ENCODE data around the gene TUBA4B.

Gene TUBA4B

GRCh38 chr2:219252900-219253752, at the start of gene TUBA4B:
TSS of gene TUBA4B (plus strand) at chr2:219253243. CDS start at chr2:219253408, 165 bp downstream.
- Histone ChIP-seq H3K9me3 (ENCODE audit: control insufficient read depth, insufficient read depth, low read length) (no peaks in the 10 kb centered on the region), H3K27me3 (ENCODE audit: control insufficient read depth, insufficient read depth, low read length) (peaks cover 54% of the 10 kb centered on the region), H3K4me1 (ENCODE audit: control insufficient read depth, insufficient read depth, low read length) (peaks cover 11% of the 10 kb centered on the region), H3K36me3 (ENCODE audit: control insufficient read depth, insufficient read depth, low read length) (peaks cover 5% of the 10 kb centered on the region), H3K9ac (ENCODE audit: low read depth, low read length) (no peak within 1 kb of the TSS), H3K4me3 (ENCODE audit: low read depth, low read length) (peak within 1 kb of the TSS; percentile 62)

DNA sequence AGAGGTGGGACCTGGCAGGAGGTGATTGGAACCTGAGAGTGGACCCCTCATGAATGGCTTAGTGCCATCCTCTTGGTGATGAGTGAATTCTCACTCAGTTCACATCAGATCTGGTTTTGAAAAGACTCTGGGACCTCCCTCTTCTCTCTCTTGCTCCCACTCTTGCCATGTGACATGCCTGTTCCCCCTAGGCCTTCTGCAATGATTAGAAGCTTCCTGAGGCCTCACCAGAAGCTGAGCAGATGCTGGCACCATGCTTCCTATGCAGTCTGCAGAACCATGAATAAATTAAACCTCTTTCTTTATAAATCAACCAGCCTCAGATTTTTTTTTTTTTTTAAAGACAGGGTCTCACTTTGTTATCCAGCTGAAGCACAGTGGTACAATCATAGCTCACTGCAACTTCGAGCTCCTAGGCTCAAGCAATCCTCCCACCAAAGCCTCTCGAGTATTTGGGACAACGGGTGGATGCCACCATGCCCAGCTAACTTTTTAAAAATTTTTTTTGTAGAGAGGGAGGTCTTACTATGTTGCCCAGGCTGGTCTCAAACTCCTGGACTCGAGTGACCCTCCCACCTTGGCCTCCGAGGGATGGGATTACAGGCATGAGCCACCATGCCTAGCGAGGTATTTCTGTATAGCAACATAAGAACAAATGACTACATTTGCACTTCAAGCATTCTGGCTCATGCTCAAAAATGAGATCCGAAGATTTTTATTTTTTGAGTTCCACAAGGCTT, 48.4 kb upstream of the TUBA4B start:
- Histone ChIP-seq H3K4me3 (ENCODE audit: low read depth, low read length) (no peak overlapping the region), H3K36me3 (ENCODE audit: control insufficient read depth, insufficient read depth, low read length) (peaks cover 9% of the 10 kb centered on the region)

GRCh38 chr2:219205165-219205538, 47.9 kb upstream of the TUBA4B start:
- Histone ChIP-seq H3K36me3 (ENCODE audit: control insufficient read depth, insufficient read depth, low read length) (peaks cover 12% of the 10 kb centered on the region), H3K27me3 (ENCODE audit: control insufficient read depth, insufficient read depth, low read length) (no peaks in the 10 kb centered on the region), H3K9me3 (ENCODE audit: control insufficient read depth, insufficient read depth, low read length) (no peaks in the 10 kb centered on the region), H3K4me3 (ENCODE audit: low read depth, low read length) (no peak overlapping the region), H3K9ac (ENCODE audit: low read depth, low read length) (no peak overlapping the region), H3K4me1 (ENCODE audit: control insufficient read depth, insufficient read depth, low read length) (peaks cover 5% of the 10 kb centered on the region)

More for the DNA sequence above, 48.4 kb upstream of the TUBA4B start:
- Histone ChIP-seq H3K4me1 (ENCODE audit: control insufficient read depth, insufficient read depth, low read length) (peaks cover 5% of the 10 kb centered on the region), H3K27me3 (ENCODE audit: control insufficient read depth, insufficient read depth, low read length) (no peaks in the 10 kb centered on the region), H3K9ac (ENCODE audit: low read depth, low read length) (no peak overlapping the region), H3K9me3 (ENCODE audit: control insufficient read depth, insufficient read depth, low read length) (no peaks in the 10 kb centered on the region)

- no peaks in the 10 kb centered on the region for H3K9me3 ChIP-seq (ENCODE audit: control insufficient read depth, insufficient read depth, low read length)
- H3K4me1 ChIP-seq (ENCODE audit: control insufficient read depth, insufficient read depth, low read length) = peaks cover 5% of the 10 kb centered on the region
- peaks cover 20% of the 10 kb centered on the region for H3K36me3 ChIP-seq (ENCODE audit: control insufficient read depth, insufficient read depth, low read length)
- H3K27me3 ChIP-seq (ENCODE audit: control insufficient read depth, insufficient read depth, low read length) = no peaks in the 10 kb centered on the region
- H3K4me3 ChIP-seq (ENCODE audit: low read depth, low read length) = peak overlapping the region; percentile 93
- H3K9ac ChIP-seq (ENCODE audit: low read depth, low read length) = peak overlapping the region; percentile 85
These were observed 47.1 kb upstream of the TUBA4B start for GRCh38 chr2:219205981-219206327.

GRCh38 chr2:219206328-219207133, 46.5 kb upstream of the TUBA4B start, which contains the start of gene ZFAND2B:
TSS of gene ZFAND2B (plus strand) at chr2:219206782. CDS start at chr2:219206988, 206 bp downstream.
- peak within 1 kb of the TSS; percentile 93 for H3K4me3 ChIP-seq (ENCODE audit: low read depth, low read length)
- H3K27me3 ChIP-seq (ENCODE audit: control insufficient read depth, insufficient read depth, low read length) = no peaks in the 10 kb centered on the region
- no peaks in the 10 kb centered on the region for H3K9me3 ChIP-seq (ENCODE audit: control insufficient read depth, insufficient read depth, low read length)
- peak within 1 kb of the TSS; percentile 85 for H3K9ac ChIP-seq (ENCODE audit: low read depth, low read length)
- H3K36me3 ChIP-seq (ENCODE audit: control insufficient read depth, insufficient read depth, low read length) = peaks cover 20% of the 10 kb centered on the region
- H3K4me1 ChIP-seq (ENCODE audit: control insufficient read depth, insufficient read depth, low read length) = peaks cover 5% of the 10 kb centered on the region

DNA sequence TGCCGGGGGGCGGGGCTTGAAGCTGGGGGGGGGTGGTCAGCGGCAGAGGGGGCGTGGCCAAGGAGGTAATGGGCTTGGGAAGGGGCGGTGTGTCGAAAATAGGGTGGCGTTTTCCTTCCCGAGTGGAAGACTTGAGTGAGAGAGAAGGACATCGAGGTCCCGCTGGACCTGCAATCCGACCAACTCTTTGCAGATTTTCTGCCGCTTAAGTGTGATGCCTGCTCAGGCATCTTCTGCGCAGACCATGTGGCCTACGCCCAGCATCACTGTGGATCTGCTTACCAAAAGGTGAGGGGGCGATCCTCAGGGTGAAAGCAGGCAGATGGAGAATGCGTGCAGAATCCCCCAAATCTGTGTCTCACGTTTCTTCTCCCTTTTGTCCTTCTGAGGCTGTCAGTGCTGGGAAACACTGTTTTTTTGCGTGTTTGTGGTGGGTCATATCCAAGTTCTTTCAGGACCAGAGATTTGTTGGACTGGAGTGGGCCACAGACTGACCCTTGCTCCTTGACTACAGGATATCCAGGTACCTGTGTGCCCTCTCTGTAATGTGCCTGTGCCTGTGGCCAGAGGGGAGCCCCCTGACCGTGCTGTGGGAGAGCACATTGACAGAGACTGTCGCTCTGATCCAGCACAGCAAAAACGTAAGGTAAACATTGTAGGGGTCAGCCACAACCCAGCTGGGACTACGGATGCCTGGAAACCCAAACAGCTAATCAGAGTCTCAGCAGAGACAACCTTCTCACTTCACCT, 45.7 kb upstream of the TUBA4B start:
- H3K36me3 ChIP-seq (ENCODE audit: control insufficient read depth, insufficient read depth, low read length) = peaks cover 24% of the 10 kb centered on the region
- no peaks in the 10 kb centered on the region for H3K27me3 ChIP-seq (ENCODE audit: control insufficient read depth, insufficient read depth, low read length)
- H3K4me3 ChIP-seq (ENCODE audit: low read depth, low read length) = peak overlapping the region; percentile 87
- peak overlapping the region; percentile 65 for H3K9ac ChIP-seq (ENCODE audit: low read depth, low read length)
- peaks cover 5% of the 10 kb centered on the region for H3K4me1 ChIP-seq (ENCODE audit: control insufficient read depth, insufficient read depth, low read length)
- H3K9me3 ChIP-seq (ENCODE audit: control insufficient read depth, insufficient read depth, low read length) = no peaks in the 10 kb centered on the region

- Histone ChIP-seq H3K4me3 (ENCODE audit: low read depth, low read length) (no peak overlapping the region), H3K36me3 (ENCODE audit: control insufficient read depth, insufficient read depth, low read length) (peaks cover 25% of the 10 kb centered on the region), H3K9ac (ENCODE audit: low read depth, low read length) (no peak overlapping the region), H3K27me3 (ENCODE audit: control insufficient read depth, insufficient read depth, low read length) (no peaks in the 10 kb centered on the region), H3K4me1 (ENCODE audit: control insufficient read depth, insufficient read depth, low read length) (peaks cover 5% of the 10 kb centered on the region), H3K9me3 (ENCODE audit: control insufficient read depth, insufficient read depth, low read length) (no peaks in the 10 kb centered on the region)
These were observed 44.9 kb upstream of the TUBA4B start for GRCh38 chr2:219207884-219208740.

GRCh38 chr2:219209236-219210195, 43.5 kb upstream of the TUBA4B start:
- Histone ChIP-seq H3K4me3 (ENCODE audit: low read depth, low read length) (no peak overlapping the region), H3K9ac (ENCODE audit: low read depth, low read length) (no peak overlapping the region), H3K27me3 (ENCODE audit: control insufficient read depth, insufficient read depth, low read length) (no peaks in the 10 kb centered on the region), H3K4me1 (ENCODE audit: control insufficient read depth, insufficient read depth, low read length) (peaks cover 5% of the 10 kb centered on the region), H3K9me3 (ENCODE audit: control insufficient read depth, insufficient read depth, low read length) (no peaks in the 10 kb centered on the region), H3K36me3 (ENCODE audit: control insufficient read depth, insufficient read depth, low read length) (peaks cover 28% of the 10 kb centered on the region)

DNA sequence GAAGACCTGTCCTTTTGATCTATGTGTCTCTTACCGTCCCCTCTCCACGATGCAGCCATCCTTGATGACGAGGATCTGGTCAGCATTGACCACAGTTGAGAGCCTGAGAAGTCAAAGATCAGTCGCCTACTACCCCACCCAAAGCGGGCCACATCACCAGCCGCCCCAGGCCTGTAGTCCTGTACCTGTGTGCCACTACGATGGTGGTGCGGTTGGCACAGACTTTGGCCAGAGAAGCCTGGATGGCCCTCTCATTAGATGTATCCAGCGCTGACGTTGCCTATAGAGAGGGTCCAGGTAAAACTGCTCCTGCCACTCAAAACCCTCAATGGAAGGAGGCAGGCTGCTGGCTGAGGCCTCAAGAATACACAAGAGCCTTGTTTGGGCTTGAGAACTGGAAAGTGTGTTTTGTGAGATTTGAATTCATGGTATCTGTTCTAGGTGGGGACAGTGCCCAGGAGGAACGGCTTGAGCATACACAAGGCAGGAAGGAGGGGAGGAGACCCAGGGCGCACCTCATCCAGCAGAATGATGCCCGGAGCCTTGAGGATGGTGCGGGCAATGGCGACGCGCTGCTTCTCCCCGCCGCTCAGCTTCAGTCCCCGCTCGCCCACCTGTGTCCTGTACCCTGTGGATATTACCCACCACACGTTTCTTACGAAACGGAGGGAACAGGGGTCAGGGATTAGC, 42.7 kb upstream of the TUBA4B start:
- peaks cover 5% of the 10 kb centered on the region for H3K4me1 ChIP-seq (ENCODE audit: control insufficient read depth, insufficient read depth, low read length)
- H3K9ac ChIP-seq (ENCODE audit: low read depth, low read length) = no peak overlapping the region
- no peaks in the 10 kb centered on the region for H3K27me3 ChIP-seq (ENCODE audit: control insufficient read depth, insufficient read depth, low read length)
- peaks cover 29% of the 10 kb centered on the region for H3K36me3 ChIP-seq (ENCODE audit: control insufficient read depth, insufficient read depth, low read length)
- H3K9me3 ChIP-seq (ENCODE audit: control insufficient read depth, insufficient read depth, low read length) = no peaks in the 10 kb centered on the region
- H3K4me3 ChIP-seq (ENCODE audit: low read depth, low read length) = no peak overlapping the region

Measured in iPS-15b (cell line).